ENCODE data around the gene ELL. TPM values are rescaled to one million over a fixed set of nuclear protein-coding genes. Genes with fewer than 3 reads are reported as not detected.

ELL gene
- total and polyA plus RNA-seq, 9 of the 15 experiments (the other 6 are each of a cell fraction or from before 2014, with no cell fraction given) = 0.24 to 22.5 (median 4.1) TPM

DNA sequence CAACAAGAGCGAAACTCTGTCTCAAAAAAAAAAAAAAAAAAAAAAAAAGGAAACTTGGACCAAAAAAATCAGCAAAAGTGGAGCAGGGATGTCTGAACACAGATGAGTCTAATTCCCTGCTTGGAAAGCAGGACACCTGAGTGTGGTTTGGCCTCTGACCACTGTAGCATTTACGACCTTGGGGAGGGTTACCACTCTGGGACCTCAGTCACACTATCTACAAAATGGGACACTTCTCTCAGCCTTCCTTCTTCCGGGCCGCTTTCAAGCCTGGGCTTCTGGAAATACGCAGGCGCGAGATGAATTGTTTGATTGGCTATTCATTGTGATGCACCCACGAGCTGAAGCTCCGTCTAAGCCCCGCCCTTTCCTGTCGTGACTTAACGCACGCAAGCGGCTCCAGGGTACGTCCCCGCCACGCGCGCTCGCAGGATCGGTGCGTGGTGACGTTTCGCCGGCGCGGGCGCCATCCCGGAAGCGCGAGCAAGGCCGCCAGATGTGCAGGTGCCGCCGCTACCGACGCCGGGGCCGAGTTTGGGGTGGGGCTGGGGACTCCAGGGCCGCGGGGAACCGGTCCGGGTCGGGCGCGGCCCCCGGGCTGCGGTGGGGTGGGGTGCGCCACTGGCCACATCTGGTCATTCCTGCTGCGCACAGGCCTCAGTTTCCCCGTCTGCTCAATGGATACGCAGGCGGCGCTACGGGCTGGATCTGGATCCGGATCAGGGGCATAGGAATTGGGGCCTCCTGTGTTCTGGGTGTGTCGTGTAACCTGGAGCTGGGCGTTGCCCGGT, 35.7 kb upstream of the ELL start, which contains the start of gene KXD1 (continued):
- TF ChIP-seq, protein P1, sequence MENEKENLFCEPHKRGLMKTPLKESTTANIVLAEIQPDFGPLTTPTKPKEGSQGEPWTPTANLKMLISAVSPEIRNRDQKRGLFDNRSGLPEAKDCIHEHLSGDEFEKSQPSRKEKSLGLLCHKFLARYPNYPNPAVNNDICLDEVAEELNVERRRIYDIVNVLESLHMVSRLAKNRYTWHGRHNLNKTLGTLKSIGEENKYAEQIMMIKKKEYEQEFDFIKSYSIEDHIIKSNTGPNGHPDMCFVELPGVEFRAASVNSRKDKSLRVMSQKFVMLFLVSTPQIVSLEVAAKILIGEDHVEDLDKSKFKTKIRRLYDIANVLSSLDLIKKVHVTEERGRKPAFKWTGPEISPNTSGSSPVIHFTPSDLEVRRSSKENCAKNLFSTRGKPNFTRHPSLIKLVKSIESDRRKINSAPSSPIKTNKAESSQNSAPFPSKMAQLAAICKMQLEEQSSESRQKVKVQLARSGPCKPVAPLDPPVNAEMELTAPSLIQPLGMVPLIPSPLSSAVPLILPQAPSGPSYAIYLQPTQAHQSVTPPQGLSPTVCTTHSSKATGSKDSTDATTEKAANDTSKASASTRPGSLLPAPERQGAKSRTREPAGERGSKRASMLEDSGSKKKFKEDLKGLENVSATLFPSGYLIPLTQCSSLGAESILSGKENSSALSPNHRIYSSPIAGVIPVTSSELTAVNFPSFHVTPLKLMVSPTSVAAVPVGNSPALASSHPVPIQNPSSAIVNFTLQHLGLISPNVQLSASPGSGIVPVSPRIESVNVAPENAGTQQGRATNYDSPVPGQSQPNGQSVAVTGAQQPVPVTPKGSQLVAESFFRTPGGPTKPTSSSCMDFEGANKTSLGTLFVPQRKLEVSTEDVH (IDR thresholded peaks at IDR 0.05; ENCODE audit: low read depth, partially characterized antibody) = peak; percentile 70
- no peak for TF ChIP-seq PHTF2 (CRISPR knock-in tag; IDR thresholded peaks at IDR 0.05)
- TF ChIP-seq HCFC1 (IDR thresholded peaks at IDR 0.05; ENCODE audit: low read depth, low read length) = peak; percentile 46; the same call in 1 of the 2 replicates
- TF ChIP-seq ZNF384 (IDR thresholded peaks at IDR 0.05; ENCODE audit: low read depth, low read length) = peak; percentile 60; the same call in 1 of the 2 replicates
- TF ChIP-seq FOXM1 (IDR thresholded peaks at IDR 0.05; ENCODE audit: low read depth) = peak; percentile 59
- TF ChIP-seq FOXM1 (CRISPR knock-in tag; IDR thresholded peaks at IDR 0.05; ENCODE audit: low read depth) = no peak
- TF ChIP-seq, protein P2, sequence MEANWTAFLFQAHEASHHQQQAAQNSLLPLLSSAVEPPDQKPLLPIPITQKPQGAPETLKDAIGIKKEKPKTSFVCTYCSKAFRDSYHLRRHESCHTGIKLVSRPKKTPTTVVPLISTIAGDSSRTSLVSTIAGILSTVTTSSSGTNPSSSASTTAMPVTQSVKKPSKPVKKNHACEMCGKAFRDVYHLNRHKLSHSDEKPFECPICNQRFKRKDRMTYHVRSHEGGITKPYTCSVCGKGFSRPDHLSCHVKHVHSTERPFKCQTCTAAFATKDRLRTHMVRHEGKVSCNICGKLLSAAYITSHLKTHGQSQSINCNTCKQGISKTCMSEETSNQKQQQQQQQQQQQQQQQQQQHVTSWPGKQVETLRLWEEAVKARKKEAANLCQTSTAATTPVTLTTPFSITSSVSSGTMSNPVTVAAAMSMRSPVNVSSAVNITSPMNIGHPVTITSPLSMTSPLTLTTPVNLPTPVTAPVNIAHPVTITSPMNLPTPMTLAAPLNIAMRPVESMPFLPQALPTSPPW (CRISPR knock-in tag; IDR thresholded peaks at IDR 0.05) = peak; percentile 58
- TF ChIP-seq ZNF639 (CRISPR knock-in tag; conservative IDR thresholded peaks at IDR 0.05 in 1 of 2, IDR thresholded peaks at IDR 0.05 in 1 of 2) = peak in 1 of 2 experiments; percentile 94; a peak in 2 of 4 replicates
- no peak for TF ChIP-seq GABPB2 (CRISPR knock-in tag; conservative IDR thresholded peaks at IDR 0.05)
- peak; percentile 86 for TF ChIP-seq GATAD2A (IDR thresholded peaks at IDR 0.05)
- TF ChIP-seq E2F1 (CRISPR knock-in tag; IDR thresholded peaks at IDR 0.05) = peak; percentile 86
- TF ChIP-seq BHLHE40 (IDR thresholded peaks at IDR 0.05; ENCODE audit: low read length) = peak; percentile 75
- TF ChIP-seq JUND (IDR thresholded peaks at IDR 0.05; ENCODE audit: borderline replicate concordance, low read depth, low read length) = peak; percentile 56
- TF ChIP-seq JUND (tag; IDR thresholded peaks at IDR 0.05; ENCODE audit: borderline replicate concordance, low read depth, low read length) = peak; percentile 11; the same call in 2 of the 3 replicates
- TF ChIP-seq BACH1 (tag; IDR thresholded peaks at IDR 0.05) = no peak
- peak; percentile 94 for TF ChIP-seq NCOA6 (IDR thresholded peaks at IDR 0.05)
- no peak for TF ChIP-seq SMARCB1 (IDR thresholded peaks at IDR 0.05; ENCODE audit: insufficient read length, low read depth)
- peak; percentile 29; the same call in 1 of the 2 replicates for TF ChIP-seq ELF4 (CRISPR knock-in tag; IDR thresholded peaks at IDR 0.05)
- no peak for TF ChIP-seq CEBPG (CRISPR knock-in tag; IDR thresholded peaks at IDR 0.05)
- TF ChIP-seq CEBPG (tag; conservative IDR thresholded peaks at IDR 0.05 in 1 of 2, IDR thresholded peaks at IDR 0.05 in 1 of 2) = no peak
- TF ChIP-seq ARID2 (IDR thresholded peaks at IDR 0.05) = no peak
- peak; percentile 99; the same call in 1 of the 2 replicates for TF ChIP-seq CBX1 (IDR thresholded peaks at IDR 0.05; ENCODE audit: low read depth)
